ENCODE measurements around the gene RFXANK.

- TF ChIP-seq POLR2A (IDR thresholded peaks at IDR 0.05) (no peak), CTCF (IDR thresholded peaks at IDR 0.05) (no peak)
Measured at GRCh38 chr19:19234220-19234816, 42.3 kb downstream of the RFXANK start.

Measured in thyroid gland (tissue), 4 donors.